SU-DHL-6 (cell line): Measurements from ENCODE around the gene PGBD5.

Experiments used
- H2AFZ ChIP-seq: fragments of 200-600 bp; sonication (generic); 2 replicates; pipeline ENCODE4 v1.6.1; 2014; ENCODE audit warnings: low read depth, mild to moderate bottlenecking, moderate library complexity, mixed read lengths, antibody characterized with exemption, low read length; ENCODE audit not compliant: severe bottlenecking
- H3F3A ChIP-seq: fragments of 200-600 bp; shearing (Covaris generic); 2 replicates; pipeline ENCODE4 v1.6.0; 2016; ENCODE audit warnings: antibody characterized with exemption, mild to moderate bottlenecking; ENCODE audit not compliant: insufficient read depth
- H3K27ac ChIP-seq: fragments of 200-600 bp; sonication (generic); 2 replicates; pipeline ENCODE4 v1.5.1; 2016; ENCODE audit warnings: low read depth, mild to moderate bottlenecking, low read length, moderate library complexity, mixed read lengths
- H3K27me3 ChIP-seq: fragments of 200-600 bp; sonication (generic), shearing (Covaris generic); 2 replicates; pipeline ENCODE4 v1.6.0; 2014; ENCODE audit warnings: mild to moderate bottlenecking, low read length
- H3K36me3 ChIP-seq: fragments of 200-600 bp; sonication (generic); 2 replicates; pipeline ENCODE4 v1.6.1; 2014; ENCODE audit warnings: mild to moderate bottlenecking, low read length, mixed read lengths
- H3K4me2 ChIP-seq: fragments of 300-600, 200-600 bp; shearing (Covaris generic), sonication (generic); 2 replicates; pipeline ENCODE4 v1.6.0; 2014; ENCODE audit warnings: low read length, low read depth, mild to moderate bottlenecking; ENCODE audit not compliant: poor library complexity, severe bottlenecking
- H3K4me3 ChIP-seq: fragments of 200-600 bp; sonication (generic); 2 replicates; pipeline ENCODE4 v1.5.1; 2014; ENCODE audit warnings: antibody characterized with exemption, low read length, mild to moderate bottlenecking, mixed read lengths; ENCODE audit not compliant: insufficient read depth, poor library complexity, severe bottlenecking
- H3K79me2 ChIP-seq: fragments of 200-600 bp; sonication (generic); 2 replicates; pipeline ENCODE4 v1.6.1; 2014; ENCODE audit warnings: mild to moderate bottlenecking, low read length, moderate library complexity; ENCODE audit not compliant: insufficient read depth
- H3K9ac ChIP-seq: fragments of 200-600 bp; sonication (generic); 2 replicates; pipeline ENCODE4 v1.7.0; 2014; ENCODE audit warnings: mild to moderate bottlenecking, low read length
- H3K9me2 ChIP-seq: fragments of 200-600 bp; sonication (generic); replicated peaks from 2 replicates; pipeline ENCODE4 v1.6.1; 2014; ENCODE audit warnings: low read length; ENCODE audit not compliant: insufficient read depth
- H3K9me3 ChIP-seq: fragments of 200-600 bp; sonication (generic); 2 replicates; pipeline ENCODE4 v1.6.1; 2014; ENCODE audit warnings: low read length, mixed read lengths; ENCODE audit not compliant: insufficient read depth
- H4K20me1 ChIP-seq: fragments of 200-600 bp; sonication (generic); 2 replicates; pipeline ENCODE4 v1.6.1; 2014; ENCODE audit warnings: low read depth, mild to moderate bottlenecking, antibody characterized with exemption, low read length, moderate library complexity, mixed read lengths
- CTCF ChIP-seq: fragments of 200-600 bp; sonication (generic); IDR thresholded peaks from one replicate; pipeline ENCODE4 v1.5.1; 2017; ENCODE audit warnings: antibody characterized with exemption, mild to moderate bottlenecking, low read length, moderate library complexity; ENCODE audit not compliant: insufficient read depth, poor library complexity, severe bottlenecking
- EZH2phosphoT487 ChIP-seq: fragments of 200-600 bp; sonication (generic), shearing (Covaris generic); conservative IDR thresholded peaks from 2 replicates; pipeline ENCODE4 v1.6.1; 2018; ENCODE audit warnings: mild to moderate bottlenecking, antibody characterized with exemption, low read length, moderate library complexity, mixed read lengths

PGBD5 gene

DNA sequence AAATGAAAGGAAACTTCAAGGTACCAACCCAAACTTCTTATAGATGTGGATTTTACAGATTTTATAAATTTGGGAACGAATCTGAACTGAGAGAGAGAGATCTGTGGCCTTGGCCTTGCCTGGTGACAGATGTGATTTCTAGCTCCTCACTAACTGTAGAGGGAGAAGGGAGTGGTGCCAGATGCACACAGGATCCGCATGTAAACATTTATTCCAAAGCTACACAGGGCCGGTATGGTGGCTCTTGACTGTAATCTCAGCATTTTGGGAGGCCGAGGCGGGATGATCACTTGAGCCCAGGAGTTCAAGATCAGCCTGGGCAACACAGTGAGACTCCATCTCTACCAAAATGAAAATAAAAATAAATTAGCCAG is 77.1 kb downstream of the PGBD5 start:
- no peak overlapping the region for H3K4me2 ChIP-seq
- no peak overlapping the region for H2AFZ ChIP-seq
- no peak overlapping the region for H3K9ac ChIP-seq
- no peaks in the 10 kb centered on the region for H4K20me1 ChIP-seq
- no peaks in the 10 kb centered on the region for H3K79me2 ChIP-seq
- H3K9me2 ChIP-seq: no peaks in the 10 kb centered on the region
- no peak overlapping the region for H3K4me3 ChIP-seq
- H3K9me3 ChIP-seq: no peaks in the 10 kb centered on the region
- no peaks in the 10 kb centered on the region for H3F3A ChIP-seq
- no peaks in the 10 kb centered on the region for H3K27me3 ChIP-seq
- no peak overlapping the region for H3K27ac ChIP-seq
- H3K36me3 ChIP-seq: no peaks in the 10 kb centered on the region
- TF ChIP-seq CTCF: no peak
- TF ChIP-seq EZH2phosphoT487: no peak

DNA sequence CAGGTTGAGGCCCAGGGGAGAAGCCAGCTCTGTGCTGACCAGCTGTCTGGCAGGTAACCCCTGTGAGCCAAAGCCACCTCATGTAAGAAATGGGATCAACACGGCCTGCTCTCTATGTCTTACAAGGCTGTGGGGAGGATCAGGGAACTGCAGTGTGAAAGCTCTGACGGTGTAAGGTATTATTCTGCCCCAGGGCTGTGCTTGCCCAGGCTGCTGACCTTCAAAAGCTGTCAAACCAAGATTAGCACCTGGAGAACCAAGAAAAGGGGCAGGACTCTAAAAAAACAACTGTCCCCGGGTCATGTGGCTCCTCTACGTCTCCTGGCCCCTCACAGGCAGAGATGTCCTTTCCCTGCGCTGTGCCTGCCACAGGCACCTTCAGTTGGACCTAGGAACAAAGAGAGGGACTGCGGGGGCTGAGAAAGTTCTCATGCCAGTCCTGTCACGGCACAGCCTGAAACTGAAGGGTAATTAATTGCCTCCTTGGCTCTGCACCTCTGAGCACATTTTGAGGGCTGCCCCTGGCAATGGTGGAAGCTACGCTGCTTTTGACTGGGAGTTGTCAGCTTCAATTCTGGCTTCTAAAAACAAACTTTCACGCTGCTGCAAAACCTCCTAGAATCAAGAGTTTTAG is 77.6 kb downstream of the PGBD5 start:
- Histone ChIP-seq H4K20me1 (no peaks in the 10 kb centered on the region), H3K9me2 (no peaks in the 10 kb centered on the region), H2AFZ (no peak overlapping the region), H3K36me3 (no peaks in the 10 kb centered on the region), H3K79me2 (no peaks in the 10 kb centered on the region), H3K27ac (no peak overlapping the region), H3F3A (no peaks in the 10 kb centered on the region), H3K4me2 (no peak overlapping the region), H3K4me3 (no peak overlapping the region), H3K27me3 (no peaks in the 10 kb centered on the region), H3K9me3 (no peaks in the 10 kb centered on the region), H3K9ac (no peak overlapping the region)
- TF ChIP-seq CTCF (no peak), EZH2phosphoT487 (no peak)

GRCh38 chr1:230347896-230348295 is 78.2 kb downstream of the PGBD5 start:
- Histone ChIP-seq H3K27me3 (no peaks in the 10 kb centered on the region), H4K20me1 (no peaks in the 10 kb centered on the region), H3K36me3 (no peaks in the 10 kb centered on the region), H3K79me2 (no peaks in the 10 kb centered on the region), H3K27ac (no peak overlapping the region), H3K4me3 (no peak overlapping the region), H3K9ac (no peak overlapping the region), H3K4me2 (no peak overlapping the region), H2AFZ (no peak overlapping the region), H3K9me2 (no peaks in the 10 kb centered on the region), H3K9me3 (no peaks in the 10 kb centered on the region), H3F3A (no peaks in the 10 kb centered on the region)
- TF ChIP-seq CTCF (no peak), EZH2phosphoT487 (no peak)
